ENCODE results near the gene ALS2. TPM values are rescaled to one million over a fixed set of nuclear protein-coding genes. Genes with fewer than 3 reads are reported as not detected.

Gene ALS2
- total and polyA plus RNA-seq, 2 of the 8 experiments (the other 6 are each of a cell fraction or from before 2014, with no cell fraction given) = 12.1 to 34.5 TPM

GRCh38 chr2:201797175-201797840, 16.6 kb upstream of the ALS2 start (continued):
- TF ChIP-seq CHD7 (IDR thresholded peaks at IDR 0.05; ENCODE audit: insufficient replicate concordance, low read length) (no peak), SIN3A (conservative IDR thresholded peaks at IDR 0.05 in 1 of 2, IDR thresholded peaks at IDR 0.05 in 1 of 2; ENCODE audit: low read depth in 1 of 2, low read length in 2 of 2) (no peak), KDM4A (IDR thresholded peaks at IDR 0.05; ENCODE audit: low read depth, low read length, severe bottlenecking) (no peak), SP1 (IDR thresholded peaks at IDR 0.05; ENCODE audit: low read depth, low read length) (no peak), SUZ12 (IDR thresholded peaks at IDR 0.05; ENCODE audit: low read length) (no peak), RXRA (IDR thresholded peaks at IDR 0.05; ENCODE audit: insufficient read depth, low read depth, low read length) (no peak), CTBP2 (IDR thresholded peaks at IDR 0.05; ENCODE audit: borderline replicate concordance, insufficient read depth, insufficient read length, low read length) (no peak), JUND (IDR thresholded peaks at IDR 0.05; ENCODE audit: low read length) (no peak), POLR2A (IDR thresholded peaks at IDR 0.05; ENCODE audit: control extremely low read depth in 1 of 2, low read depth in 2 of 2, low read length in 2 of 2) (no peak), PHF8 (conservative IDR thresholded peaks at IDR 0.05; ENCODE audit: low read depth, low read length) (no peak), BRCA1 (IDR thresholded peaks at IDR 0.05; ENCODE audit: low read depth, low read length) (no peak)

Measured in H1 (cell line).